Measurements from ENCODE around the gene SENP2. TPM values are rescaled to one million over a fixed set of nuclear protein-coding genes. Genes with fewer than 3 reads are reported as not detected.

Gene SENP2
- total RNA-seq, 1 donor = 24.6 TPM

- H4K20me1 ChIP-seq (ENCODE audit: insufficient read depth, low read length) = peaks cover 8% of the 10 kb centered on the region
- H3K4me2 ChIP-seq (ENCODE audit: insufficient read depth, low read length) = peak overlapping the region; percentile 23
- peaks cover 55% of the 10 kb centered on the region for H3K36me3 ChIP-seq (ENCODE audit: insufficient read depth, low read length)
Measured at GRCh38 chr3:185655426-185656320, 69.6 kb downstream of the SENP2 start.

DNA sequence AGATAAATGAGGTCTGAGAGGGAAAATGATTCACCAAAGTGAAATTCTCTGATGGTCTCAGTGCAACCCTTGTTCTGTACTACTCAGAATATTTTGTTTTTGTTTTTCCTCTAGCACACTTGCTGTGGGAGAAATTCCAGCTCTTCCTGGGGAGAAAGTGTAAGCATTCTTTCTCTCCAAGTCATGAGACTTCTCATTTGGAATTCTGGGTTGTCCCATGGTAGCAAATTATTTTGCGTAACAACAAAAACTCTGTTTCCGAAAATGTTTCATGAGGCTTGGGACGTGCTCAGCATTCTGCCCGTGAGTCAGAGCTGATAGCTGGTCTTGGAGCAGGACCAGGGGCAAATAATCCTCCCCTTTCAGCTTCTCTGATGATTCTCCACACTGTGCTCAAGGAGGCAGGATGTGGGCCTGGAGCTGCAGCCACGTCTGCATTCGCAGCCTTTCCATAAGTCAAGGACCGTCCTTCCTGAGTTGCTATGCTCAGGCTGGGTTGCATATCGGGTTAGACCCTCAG is 70.3 kb downstream of the SENP2 start:
- Histone ChIP-seq H3K27ac (ENCODE audit: low read depth, low read length) (peak overlapping the region; percentile 91), H3K36me3 (ENCODE audit: insufficient read depth, low read length) (peaks cover 55% of the 10 kb centered on the region), H3K4me2 (ENCODE audit: insufficient read depth, low read length) (peak overlapping the region; percentile 34), H4K20me1 (ENCODE audit: insufficient read depth, low read length) (peaks cover 8% of the 10 kb centered on the region), H3K9me3 (ENCODE audit: low read depth, low read length) (no peaks in the 10 kb centered on the region), H3K4me1 (ENCODE audit: insufficient read depth, low read length) (peaks cover 52% of the 10 kb centered on the region), H2AFZ (ENCODE audit: low read length) (no peak overlapping the region), H3K27me3 (ENCODE audit: insufficient read depth, low read length) (no peaks in the 10 kb centered on the region), H3K79me2 (ENCODE audit: insufficient read depth, low read length) (peaks cover 4% of the 10 kb centered on the region), H3K4me3 (ENCODE audit: insufficient read depth, low read length) (no peak overlapping the region)
- peak; percentile 95 for DNase-seq (ENCODE audit: insufficient read length, low spot score, missing footprints)
- TF ChIP-seq CTCF (IDR thresholded peaks at IDR 0.05; ENCODE audit: extremely low read depth, low read depth, low read length) = no peak

More at GRCh38 chr3:185655426-185656320, 69.6 kb downstream of the SENP2 start:
- Histone ChIP-seq H3K4me1 (ENCODE audit: insufficient read depth, low read length) (peaks cover 51% of the 10 kb centered on the region), H3K4me3 (ENCODE audit: insufficient read depth, low read length) (no peak overlapping the region), H3K27ac (ENCODE audit: low read depth, low read length) (peak overlapping the region; percentile 83), H3K79me2 (ENCODE audit: insufficient read depth, low read length) (peaks cover 4% of the 10 kb centered on the region), H2AFZ (ENCODE audit: low read length) (no peak overlapping the region), H3K27me3 (ENCODE audit: insufficient read depth, low read length) (no peaks in the 10 kb centered on the region), H3K9me3 (ENCODE audit: low read depth, low read length) (no peaks in the 10 kb centered on the region)
- no peak for DNase-seq (ENCODE audit: insufficient read length, low spot score, missing footprints)
- no peak for TF ChIP-seq CTCF (IDR thresholded peaks at IDR 0.05; ENCODE audit: extremely low read depth, low read depth, low read length)

GRCh38 chr3:185657211-185657610 is 71.1 kb downstream of the SENP2 start:
- no peak overlapping the region for H3K4me3 ChIP-seq (ENCODE audit: insufficient read depth, low read length)
- H3K36me3 ChIP-seq (ENCODE audit: insufficient read depth, low read length) = peaks cover 49% of the 10 kb centered on the region
- no peak for DNase-seq (ENCODE audit: insufficient read length, low spot score, missing footprints)
- peak overlapping the region; percentile 91 for H3K27ac ChIP-seq (ENCODE audit: low read depth, low read length)
- no peaks in the 10 kb centered on the region for H3K27me3 ChIP-seq (ENCODE audit: insufficient read depth, low read length)
- peaks cover 8% of the 10 kb centered on the region for H4K20me1 ChIP-seq (ENCODE audit: insufficient read depth, low read length)
- H3K4me2 ChIP-seq (ENCODE audit: insufficient read depth, low read length) = peak overlapping the region; percentile 34
- TF ChIP-seq CTCF (IDR thresholded peaks at IDR 0.05; ENCODE audit: extremely low read depth, low read depth, low read length) = no peak
- H2AFZ ChIP-seq (ENCODE audit: low read length) = no peak overlapping the region
- H3K4me1 ChIP-seq (ENCODE audit: insufficient read depth, low read length) = peaks cover 52% of the 10 kb centered on the region
- peaks cover 4% of the 10 kb centered on the region for H3K79me2 ChIP-seq (ENCODE audit: insufficient read depth, low read length)
- no peaks in the 10 kb centered on the region for H3K9me3 ChIP-seq (ENCODE audit: low read depth, low read length)

Data from osteoblast (primary cell).